Activated naive CD8-positive, alpha-beta T cell treated with anti-CD3 and anti-CD28 coated beads, Interleukin-2, amount 10 ng/mL, durations not matched to agents 7 days and 5 days (primary cell): Measurements from ENCODE around the gene CELSR2. TPM values are rescaled to one million over a fixed set of nuclear protein-coding genes. Genes with fewer than 3 reads are reported as not detected.
"Not testable (repeated sequence)": the region's sequence is repeated elsewhere in the genome, so short reads cannot be mapped to it uniquely, and the experiment has no call there.

Source experiments
- ATAC-seq: fragments of 150-1000 bp; cut with Tn5 transposase; one replicate; pipeline ENCODE4 v1.10.0; 2021; ENCODE audit warnings: low read depth, moderate library complexity
- POLR2A ChIA-PET: fragments of 350-600 bp; sonication (Branson Sonifier 250); formaldehyde crosslinking; loops from one replicate; lab custom pipeline; 2021; ENCODE audit warnings: antibody characterized with exemption; lab: Charles Lee
- DNase-seq: peaks from one replicate; pipeline ENCODE4 v3.0.0; 2021
- H3K27ac Mint-ChIP-seq: one replicate; pipeline ENCODE4 v1.8.0; 2022; ENCODE audit warnings: mild to moderate bottlenecking, mixed read lengths
- H3K27me3 Mint-ChIP-seq: one replicate; pipeline ENCODE4 v1.8.0; 2022; ENCODE audit warnings: mild to moderate bottlenecking, moderate library complexity, mixed read lengths
- H3K36me3 Mint-ChIP-seq: one replicate; pipeline ENCODE4 v1.8.0; 2021; ENCODE audit warnings: mild to moderate bottlenecking, mixed read lengths
- H3K4me1 Mint-ChIP-seq: one replicate; pipeline ENCODE4 v1.8.0; 2021; ENCODE audit warnings: mixed read lengths
- H3K4me3 Mint-ChIP-seq: one replicate; pipeline ENCODE4 v1.8.0; 2022; ENCODE audit warnings: mild to moderate bottlenecking, moderate library complexity, mixed read lengths
- H3K9me3 Mint-ChIP-seq: one replicate; pipeline ENCODE4 v1.8.0; 2021; ENCODE audit warnings: mixed read lengths
- total RNA-seq, 2 experiments: library from RNA; stranded (reverse); gene quantifications; one replicate each; pipeline ENCODE4 v1.2.3, GENCODE V29; 2021

Gene CELSR2
- total RNA-seq, 2 experiments from 2014 or later = 6.3 to 6.9 TPM

GRCh38 chr1:109214695-109215623, 34.4 kb upstream of the CELSR2 start:
- Mint-ChIP-seq H3K27ac (peak overlapping the region; percentile 95), H3K36me3 (peaks cover 26% of the 10 kb centered on the region), H3K27me3 (no peaks in the 10 kb centered on the region), H3K9me3 (peaks cover 2% of the 10 kb centered on the region), H3K4me1 (peaks cover 21% of the 10 kb centered on the region), H3K4me3 (peak overlapping the region; percentile 97)
- DNase-seq (no peak), ATAC-seq (peak; percentile 30)
- POLR2A ChIA-PET = interaction anchor here (0.5 to 3.9 kb wide), 20 partner anchors 10 to 523 kb away, joined by 3 to 23 read pairs (median 5); partner anchors contain the start of genes CELSR2, CLCC1, GNAI3 and PRPF38B

GRCh38 chr1:109216662-109217061, 32.7 kb upstream of the CELSR2 start:
- ATAC-seq (no peak), DNase-seq (no peak)
- H3K27ac Mint-ChIP-seq = peak overlapping the region; percentile 32
- peaks cover 25% of the 10 kb centered on the region for H3K4me1 Mint-ChIP-seq
- H3K36me3 Mint-ChIP-seq = peaks cover 37% of the 10 kb centered on the region
- POLR2A ChIA-PET = no interaction called here
- peaks cover 2% of the 10 kb centered on the region for H3K9me3 Mint-ChIP-seq
- no peaks in the 10 kb centered on the region for H3K27me3 Mint-ChIP-seq
- peak overlapping the region; percentile 44 for H3K4me3 Mint-ChIP-seq

- H3K27ac Mint-ChIP-seq = peak overlapping the region; percentile 76
- H3K4me3 Mint-ChIP-seq = peak overlapping the region; percentile 44
- no peaks in the 10 kb centered on the region for H3K27me3 Mint-ChIP-seq
- H3K4me1 Mint-ChIP-seq = peaks cover 31% of the 10 kb centered on the region
- POLR2A ChIA-PET = no interaction called here
- no peak for ATAC-seq
- peaks cover 5% of the 10 kb centered on the region for H3K9me3 Mint-ChIP-seq
- peaks cover 47% of the 10 kb centered on the region for H3K36me3 Mint-ChIP-seq
- DNase-seq = no peak
These were observed 30.8 kb upstream of the CELSR2 start for GRCh38 chr1:109218516-109218915.

GRCh38 chr1:109221201-109221600, 28.1 kb upstream of the CELSR2 start:
- H3K9me3 Mint-ChIP-seq, DNase-seq, ATAC-seq, H3K27me3 Mint-ChIP-seq, POLR2A ChIA-PET, H3K4me3 Mint-ChIP-seq: not testable (repeated sequence)
- H3K4me1 Mint-ChIP-seq = peaks cover 29% of the 10 kb centered on the region
- H3K27ac Mint-ChIP-seq = peak overlapping the region; percentile 45
- H3K36me3 Mint-ChIP-seq = peaks cover 38% of the 10 kb centered on the region

- DNase-seq = no peak
- H3K4me1 Mint-ChIP-seq = peaks cover 19% of the 10 kb centered on the region
- POLR2A ChIA-PET = interaction anchor here (1.5 to 2.9 kb wide), 2 partner anchors 11 to 24 kb away, joined by 4 to 13 read pairs; partner anchors contain the start of genes CELSR2 and SARS1
These were observed 24.0 kb upstream of the CELSR2 start for GRCh38 chr1:109225308-109225707.

GRCh38 chr1:109225711-109226445, 23.5 kb upstream of the CELSR2 start:
- Mint-ChIP-seq H3K27me3 (no peaks in the 10 kb centered on the region), H3K4me1 (peaks cover 18% of the 10 kb centered on the region), H3K4me3 (no peak overlapping the region), H3K9me3 (peaks cover 3% of the 10 kb centered on the region), H3K36me3 (peaks cover 27% of the 10 kb centered on the region), H3K27ac (no peak overlapping the region)
- ATAC-seq (no peak), DNase-seq (no peak)
- POLR2A ChIA-PET = interaction anchor here (0.7 to 2.9 kb wide), 3 partner anchors 12 to 1155 kb away, joined by 4 to 13 read pairs (median 5); partner anchors contain the start of genes CELSR2 and SARS1

More at GRCh38 chr1:109225308-109225707, 24.0 kb upstream of the CELSR2 start:
- Mint-ChIP-seq H3K4me3 (no peak overlapping the region), H3K36me3 (peaks cover 28% of the 10 kb centered on the region), H3K9me3 (peaks cover 3% of the 10 kb centered on the region), H3K27me3 (no peaks in the 10 kb centered on the region), H3K27ac (no peak overlapping the region)
- no peak for ATAC-seq

- peaks cover 11% of the 10 kb centered on the region for H3K4me1 Mint-ChIP-seq
- H3K36me3 Mint-ChIP-seq = peaks cover 20% of the 10 kb centered on the region
- ATAC-seq = no peak
- H3K9me3 Mint-ChIP-seq = no peaks in the 10 kb centered on the region
- POLR2A ChIA-PET = no interaction called here
- H3K4me3 Mint-ChIP-seq = no peak overlapping the region
- DNase-seq = no peak
- H3K27ac Mint-ChIP-seq = no peak overlapping the region
- no peaks in the 10 kb centered on the region for H3K27me3 Mint-ChIP-seq
These were observed 21.2 kb upstream of the CELSR2 start for GRCh38 chr1:109228167-109228566.

GRCh38 chr1:109229531-109230127, 19.7 kb upstream of the CELSR2 start:
- Mint-ChIP-seq H3K4me3 (no peak overlapping the region), H3K9me3 (no peaks in the 10 kb centered on the region), H3K36me3 (peaks cover 19% of the 10 kb centered on the region), H3K4me1 (peaks cover 13% of the 10 kb centered on the region), H3K27me3 (no peaks in the 10 kb centered on the region), H3K27ac (no peak overlapping the region)
- no peak for DNase-seq
- ATAC-seq = no peak
- POLR2A ChIA-PET = no interaction called here

GRCh38 chr1:109231066-109231465, 18.3 kb upstream of the CELSR2 start:
- no peak for DNase-seq
- no peak overlapping the region for H3K27ac Mint-ChIP-seq
- H3K9me3 Mint-ChIP-seq = no peaks in the 10 kb centered on the region
- ATAC-seq = no peak
- POLR2A ChIA-PET = interaction anchor here (2.8 kb wide), 1 partner anchor 17 kb away, joined by 10 read pairs; the partner anchor contains the start of gene SARS1
- peaks cover 29% of the 10 kb centered on the region for H3K36me3 Mint-ChIP-seq
- H3K27me3 Mint-ChIP-seq = no peaks in the 10 kb centered on the region
- peaks cover 14% of the 10 kb centered on the region for H3K4me1 Mint-ChIP-seq
- H3K4me3 Mint-ChIP-seq = no peak overlapping the region

GRCh38 chr1:109235137-109235536, 14.2 kb upstream of the CELSR2 start:
- Mint-ChIP-seq H3K27me3 (no peaks in the 10 kb centered on the region), H3K4me1 (peaks cover 10% of the 10 kb centered on the region), H3K9me3 (no peaks in the 10 kb centered on the region), H3K4me3 (peak overlapping the region; percentile 7), H3K36me3 (peaks cover 24% of the 10 kb centered on the region), H3K27ac (peak overlapping the region; percentile 39)
- ATAC-seq (no peak), DNase-seq (no peak)
- POLR2A ChIA-PET = no interaction called here

- POLR2A ChIA-PET = no interaction called here
- Mint-ChIP-seq H3K4me3 (no peak overlapping the region), H3K27ac (no peak overlapping the region), H3K36me3 (peaks cover 18% of the 10 kb centered on the region), H3K9me3 (no peaks in the 10 kb centered on the region), H3K27me3 (peaks cover 3% of the 10 kb centered on the region), H3K4me1 (peaks cover 17% of the 10 kb centered on the region)
- no peak for DNase-seq
- no peak for ATAC-seq
These were observed 11.8 kb upstream of the CELSR2 start for GRCh38 chr1:109237512-109237911.

GRCh38 chr1:109238382-109238781, 11.0 kb upstream of the CELSR2 start:
- DNase-seq = no peak
- POLR2A ChIA-PET = interaction anchor here (0.6 to 1.5 kb wide), 2 partner anchors 24 to 40 kb away, joined by 4 to 6 read pairs; partner anchors contain the start of gene SARS1
- H3K27ac Mint-ChIP-seq = no peak overlapping the region
- peaks cover 18% of the 10 kb centered on the region for H3K36me3 Mint-ChIP-seq
- H3K27me3 Mint-ChIP-seq = peaks cover 9% of the 10 kb centered on the region
- H3K9me3 Mint-ChIP-seq = no peaks in the 10 kb centered on the region
- peaks cover 17% of the 10 kb centered on the region for H3K4me1 Mint-ChIP-seq
- ATAC-seq = no peak
- H3K4me3 Mint-ChIP-seq = no peak overlapping the region

- ATAC-seq = no peak
- no peak for DNase-seq
- Mint-ChIP-seq H3K9me3 (no peaks in the 10 kb centered on the region), H3K4me3 (no peak overlapping the region), H3K27ac (no peak overlapping the region), H3K36me3 (peaks cover 18% of the 10 kb centered on the region), H3K27me3 (peaks cover 9% of the 10 kb centered on the region), H3K4me1 (peaks cover 17% of the 10 kb centered on the region)
- POLR2A ChIA-PET = interaction anchor here (0.6 to 1.5 kb wide), 2 partner anchors 25 to 40 kb away, joined by 4 to 6 read pairs; partner anchors contain the start of gene SARS1
These were observed 10.3 kb upstream of the CELSR2 start for GRCh38 chr1:109239047-109239408.
